Measurements from ENCODE around the gene PRDM16. TPM values are rescaled to one million over a fixed set of nuclear protein-coding genes. Genes with fewer than 3 reads are reported as not detected.

PRDM16 gene
- total RNA-seq, 1 experiment from 2014 or later: 22.3 TPM

DNA sequence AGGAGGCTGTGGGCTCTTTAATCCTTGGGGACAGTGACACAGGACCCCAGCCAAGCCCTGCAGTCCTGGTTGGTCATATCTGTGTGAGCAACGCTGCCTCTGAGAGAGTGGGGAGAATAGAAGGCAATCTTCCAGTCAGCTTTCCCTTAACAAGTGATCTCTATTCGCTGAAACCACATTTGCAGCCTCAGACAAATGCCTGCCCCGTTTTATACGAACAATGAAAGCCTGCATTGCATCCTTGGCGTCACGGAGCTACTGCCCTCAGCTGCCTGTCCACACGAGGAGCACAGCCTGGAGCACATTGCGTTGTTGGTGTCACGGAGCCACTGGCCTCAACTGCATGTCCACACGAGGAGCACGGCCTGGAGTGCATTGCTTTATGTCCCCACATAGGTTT, 235.2 kb downstream of the PRDM16 start:
- no peak overlapping the region for H3K27ac ChIP-seq (ENCODE audit: low read length)
- no peaks in the 10 kb centered on the region for H3K9me3 ChIP-seq (ENCODE audit: control insufficient read depth, insufficient read depth, low read depth, low read length)
- in situ Hi-C loops (cut with HindIII; ENCODE audit: low pct_unique_long_range_greater_than_20kb, low sequenced_read_pairs): no loop called here
- BruUV-seq (replicated peaks): no TSS peak
- H3K36me3 ChIP-seq (ENCODE audit: control insufficient read depth, insufficient read depth, low read length): no peaks in the 10 kb centered on the region
- DNase-seq (ENCODE audit: low read depth, low spot score) (no peak), ATAC-seq (no peak)
- H3K27me3 ChIP-seq (ENCODE audit: control insufficient read depth, insufficient read depth, low read length): no peaks in the 10 kb centered on the region
- no peak overlapping the region for H3K4me3 ChIP-seq (ENCODE audit: low read depth in 2 of 2, low read length in 2 of 2)
- intact Hi-C loops (cut with micrococcal nuclease; ENCODE audit: unreplicated experiment): no loop called here
- no peaks in the 10 kb centered on the region for H3K4me1 ChIP-seq (ENCODE audit: control insufficient read depth, insufficient read depth, low read length)
- ChIA-PET CTCF (no interaction called here), POLR2A (no interaction called here)
- TF ChIP-seq, protein P1, sequence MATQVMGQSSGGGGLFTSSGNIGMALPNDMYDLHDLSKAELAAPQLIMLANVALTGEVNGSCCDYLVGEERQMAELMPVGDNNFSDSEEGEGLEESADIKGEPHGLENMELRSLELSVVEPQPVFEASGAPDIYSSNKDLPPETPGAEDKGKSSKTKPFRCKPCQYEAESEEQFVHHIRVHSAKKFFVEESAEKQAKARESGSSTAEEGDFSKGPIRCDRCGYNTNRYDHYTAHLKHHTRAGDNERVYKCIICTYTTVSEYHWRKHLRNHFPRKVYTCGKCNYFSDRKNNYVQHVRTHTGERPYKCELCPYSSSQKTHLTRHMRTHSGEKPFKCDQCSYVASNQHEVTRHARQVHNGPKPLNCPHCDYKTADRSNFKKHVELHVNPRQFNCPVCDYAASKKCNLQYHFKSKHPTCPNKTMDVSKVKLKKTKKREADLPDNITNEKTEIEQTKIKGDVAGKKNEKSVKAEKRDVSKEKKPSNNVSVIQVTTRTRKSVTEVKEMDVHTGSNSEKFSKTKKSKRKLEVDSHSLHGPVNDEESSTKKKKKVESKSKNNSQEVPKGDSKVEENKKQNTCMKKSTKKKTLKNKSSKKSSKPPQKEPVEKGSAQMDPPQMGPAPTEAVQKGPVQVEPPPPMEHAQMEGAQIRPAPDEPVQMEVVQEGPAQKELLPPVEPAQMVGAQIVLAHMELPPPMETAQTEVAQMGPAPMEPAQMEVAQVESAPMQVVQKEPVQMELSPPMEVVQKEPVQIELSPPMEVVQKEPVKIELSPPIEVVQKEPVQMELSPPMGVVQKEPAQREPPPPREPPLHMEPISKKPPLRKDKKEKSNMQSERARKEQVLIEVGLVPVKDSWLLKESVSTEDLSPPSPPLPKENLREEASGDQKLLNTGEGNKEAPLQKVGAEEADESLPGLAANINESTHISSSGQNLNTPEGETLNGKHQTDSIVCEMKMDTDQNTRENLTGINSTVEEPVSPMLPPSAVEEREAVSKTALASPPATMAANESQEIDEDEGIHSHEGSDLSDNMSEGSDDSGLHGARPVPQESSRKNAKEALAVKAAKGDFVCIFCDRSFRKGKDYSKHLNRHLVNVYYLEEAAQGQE (IDR thresholded peaks at IDR 0.05; ENCODE audit: insufficient read depth in 1 of 2, low read depth in 2 of 2, low read length in 1 of 2): no peak

DNA sequence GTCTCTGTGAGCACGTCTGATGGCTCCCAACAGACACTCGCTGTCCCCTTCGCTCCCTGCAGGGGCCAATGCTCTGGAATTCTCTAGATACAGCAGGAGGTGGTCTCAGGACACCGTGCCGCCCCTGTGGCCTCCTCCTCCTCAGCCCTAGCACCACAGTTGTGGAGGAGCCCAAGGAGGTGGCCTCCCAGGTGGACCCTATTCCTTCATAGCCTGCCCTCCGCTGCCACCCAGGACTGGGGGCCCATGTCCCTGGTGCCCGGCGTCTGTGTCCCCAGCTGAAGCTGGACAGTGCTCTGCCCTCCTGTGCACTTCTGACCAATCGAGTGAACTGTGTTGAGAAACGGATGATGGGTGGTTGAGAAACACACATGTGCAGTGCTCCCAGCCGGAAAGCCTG, 235.7 kb downstream of the PRDM16 start:
- Histone ChIP-seq H3K27ac (ENCODE audit: low read length) (no peak overlapping the region), H3K36me3 (ENCODE audit: control insufficient read depth, insufficient read depth, low read length) (no peaks in the 10 kb centered on the region), H3K9me3 (ENCODE audit: control insufficient read depth, insufficient read depth, low read depth, low read length) (no peaks in the 10 kb centered on the region), H3K27me3 (ENCODE audit: control insufficient read depth, insufficient read depth, low read length) (no peaks in the 10 kb centered on the region), H3K4me3 (ENCODE audit: low read depth in 2 of 2, low read length in 2 of 2) (no peak overlapping the region), H3K4me1 (ENCODE audit: control insufficient read depth, insufficient read depth, low read length) (no peaks in the 10 kb centered on the region)
- in situ Hi-C loops (cut with HindIII; ENCODE audit: low pct_unique_long_range_greater_than_20kb, low sequenced_read_pairs) (no loop called here), intact Hi-C loops (cut with micrococcal nuclease; ENCODE audit: unreplicated experiment) (no loop called here)
- ATAC-seq (no peak), DNase-seq (ENCODE audit: low read depth, low spot score) (no peak)
- ChIA-PET CTCF (no interaction called here), POLR2A (no interaction called here)
- no peak for TF ChIP-seq SIN3A (IDR thresholded peaks at IDR 0.05; ENCODE audit: borderline replicate concordance, insufficient read depth, low read depth, low read length)
- no peak for TF ChIP-seq TCF7L2 (IDR thresholded peaks at IDR 0.05; ENCODE audit: low read depth, low read length)
- TF ChIP-seq, protein P1 (IDR thresholded peaks at IDR 0.05; ENCODE audit: insufficient read depth in 1 of 2, low read depth in 2 of 2, low read length in 1 of 2): no peak
- TF ChIP-seq POLR2AphosphoS5 (IDR thresholded peaks at IDR 0.05; ENCODE audit: low read depth, low read length): no peak
- TF ChIP-seq CTCF (IDR thresholded peaks at IDR 0.05): no peak
- no TSS peak for BruUV-seq (replicated peaks)
